OCI-LY3 (cell line): ENCODE data around the gene TSHR.

ENCODE experiments used
- CTCF ChIP-seq: fragments of 200-600, 300-600 bp; sonication (generic); IDR thresholded peaks from 2 replicates; pipeline ENCODE4 v1.5.1; 2014; ENCODE audit warnings: antibody characterized with exemption, low read length, low read depth
- EZH2phosphoT487 ChIP-seq: fragments of 200-600 bp; shearing (Covaris generic); IDR thresholded peaks from 2 replicates; pipeline ENCODE4 v1.6.1; 2018; ENCODE audit warnings: antibody characterized with exemption, mixed run types, low read depth

GRCh38 chr14:80946187-80946586 is 9.2 kb upstream of the TSHR start:
- no peak for TF ChIP-seq EZH2phosphoT487
- no peak for TF ChIP-seq CTCF
